Duodenal mucosa (tissue), 2 donors: ENCODE data around the gene TRMT61A.
A peak's percentile ranks its signal among the peaks of the same experiment; 100 is the strongest.

Experiments
- H3K27ac ChIP-seq: one replicate; pipeline ENCODE4 v1.7.0; 2013; ENCODE audit warnings: low read depth, low read length
- H3K27me3 ChIP-seq, 2 donors: one replicate each; pipeline ENCODE4 v1.7.0; 2013; ENCODE audit warnings: low read length in 2 of 2, control low read depth in 1 of 2; ENCODE audit not compliant: insufficient read depth in 2 of 2, control insufficient read depth in 1 of 2
- H3K36me3 ChIP-seq, 2 donors: one replicate each; pipeline ENCODE4 v1.7.0; 2013; ENCODE audit warnings: low read length in 2 of 2, control low read depth in 1 of 2; ENCODE audit not compliant: insufficient read depth in 2 of 2, control insufficient read depth in 1 of 2
- H3K4me1 ChIP-seq, 2 donors: one replicate each; pipeline ENCODE4 v1.7.0; 2013; ENCODE audit warnings: low read length in 2 of 2, control low read depth in 1 of 2; ENCODE audit not compliant: insufficient read depth in 2 of 2, control insufficient read depth in 1 of 2
- H3K4me3 ChIP-seq, 2 donors: one replicate each; pipeline ENCODE4 v1.7.0; 2013; ENCODE audit warnings: low read length in 2 of 2, low read depth in 1 of 2
- H3K9ac ChIP-seq, 2 donors: one replicate each; pipeline ENCODE4 v1.7.0; 2013; ENCODE audit warnings: low read length in 2 of 2, low read depth in 1 of 2
- H3K9me3 ChIP-seq, 2 donors: one replicate each; pipeline ENCODE4 v1.7.0; 2013; ENCODE audit warnings: low read length in 2 of 2, control low read depth in 1 of 2; ENCODE audit not compliant: control insufficient read depth in 1 of 2

The TRMT61A gene

DNA sequence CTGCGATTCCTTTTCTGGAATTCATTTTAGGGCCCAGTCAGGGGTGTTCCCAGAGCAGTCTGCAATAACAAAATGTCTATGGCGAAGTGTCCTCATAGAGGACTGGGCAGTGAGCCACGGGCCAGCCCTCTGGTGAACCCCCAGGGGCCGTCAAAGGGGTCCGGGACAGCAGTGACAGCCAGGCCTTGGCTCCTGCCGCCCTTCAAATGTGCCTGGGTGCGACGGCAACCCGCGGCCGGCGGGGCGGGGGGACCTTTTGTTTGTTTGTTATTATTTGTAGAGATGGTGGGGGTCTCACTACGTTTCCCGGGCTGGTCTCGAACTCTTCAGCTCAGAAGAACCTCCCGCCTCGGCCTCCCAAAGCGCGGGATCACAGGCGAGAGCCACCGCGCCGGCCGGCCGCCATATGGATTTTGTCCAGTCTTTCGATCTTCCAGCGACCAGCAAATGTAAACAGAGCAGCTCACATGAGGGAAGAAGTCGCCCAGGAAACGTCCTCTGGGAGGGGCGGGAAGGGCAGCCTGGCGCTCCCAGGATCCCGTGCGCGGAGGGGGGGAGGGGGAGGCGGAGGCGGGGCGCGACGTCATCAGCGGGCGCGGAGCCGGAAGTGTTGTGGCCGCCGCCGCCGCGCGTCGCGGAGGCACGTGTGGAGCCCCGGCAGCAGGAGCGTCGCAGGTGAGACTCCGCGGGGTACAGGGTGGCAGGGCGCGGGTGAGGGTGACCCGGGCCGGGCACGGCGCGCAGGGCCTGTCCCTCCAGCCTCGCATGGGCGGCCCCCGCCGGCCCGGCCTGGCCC, at the start of gene TRMT61A:
TRMT61A (plus strand) TSS at position 610 of the 796 bp plus-strand sequence. CDS start 783 bp downstream, outside the sequence.
- H3K4me3 ChIP-seq, result peak within 1 kb of the TSS; percentile 93 to 96

DNA sequence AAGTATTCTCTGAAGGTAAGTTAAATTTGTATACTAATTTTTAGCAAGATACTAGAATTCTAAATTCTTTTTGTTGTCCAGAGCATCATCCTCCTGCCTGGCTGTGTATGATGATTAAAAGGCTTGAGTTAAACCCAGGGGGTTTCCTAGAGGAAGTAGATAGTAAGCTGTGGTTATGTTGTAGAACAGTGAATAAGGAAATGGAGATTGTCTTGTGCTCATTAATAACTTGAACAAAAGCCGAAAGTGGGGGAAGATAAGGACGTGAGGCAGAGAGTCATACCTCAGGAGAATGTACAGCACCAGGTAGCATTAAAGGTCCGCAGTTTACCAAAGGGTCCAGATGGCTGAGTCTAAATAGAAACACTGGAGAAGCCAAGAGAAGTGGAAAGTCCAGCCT, 48.4 kb upstream of the TRMT61A start:
- no peak overlapping the region for H3K9ac ChIP-seq
- peaks cover 13 to 54% of the 10 kb centered on the region in 2 donors for H3K36me3 ChIP-seq
- peaks cover 12 to 14% of the 10 kb centered on the region in 2 donors for H3K4me1 ChIP-seq
- no peaks in the 10 kb centered on the region for H3K27me3 ChIP-seq
- H3K27ac ChIP-seq, result no peak overlapping the region
- H3K9me3 ChIP-seq, result no peaks in the 10 kb centered on the region
- no peak overlapping the region for H3K4me3 ChIP-seq

More for the DNA sequence above, at the start of gene TRMT61A:
- H3K9ac ChIP-seq, result peak within 1 kb of the TSS; percentile 74 to 94
- H3K27ac ChIP-seq, result peak within 1 kb of the TSS; percentile 79
- H3K9me3 ChIP-seq, result no peaks in the 10 kb centered on the region
- H3K36me3 ChIP-seq, result peaks cover 0 to 12% of the 10 kb centered on the region in 2 donors
- H3K27me3 ChIP-seq, result no peaks in the 10 kb centered on the region
- H3K4me1 ChIP-seq, result peaks cover 39% of the 10 kb centered on the region in 2 donors

DNA sequence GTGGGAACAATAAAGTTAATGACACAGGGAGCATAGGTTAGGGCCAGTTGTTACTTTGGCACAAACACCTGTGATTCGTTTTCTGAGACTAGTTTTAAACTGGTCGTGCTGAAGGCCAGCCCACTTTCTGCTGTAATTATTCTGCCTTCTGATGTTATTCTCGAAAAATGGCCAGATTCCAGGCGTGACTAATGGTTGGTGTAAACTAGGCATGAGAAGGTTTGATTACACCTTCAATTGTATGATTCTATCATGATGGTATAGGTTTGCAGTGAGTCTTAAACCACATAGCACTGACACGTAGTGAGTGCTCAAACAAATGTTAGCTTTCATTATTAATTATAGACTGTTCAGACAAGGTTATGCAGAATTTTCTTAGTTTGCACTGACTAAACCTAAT, 45.4 kb upstream of the TRMT61A start:
- Histone ChIP-seq H3K27ac (no peak overlapping the region), H3K4me3 (no peak overlapping the region), H3K27me3 (no peaks in the 10 kb centered on the region), H3K9me3 (no peaks in the 10 kb centered on the region), H3K9ac (peak overlapping the region in 1 of 2 donors; percentile 10), H3K36me3 (peaks cover 12 to 42% of the 10 kb centered on the region in 2 donors), H3K4me1 (peaks cover 12 to 14% of the 10 kb centered on the region in 2 donors)

DNA sequence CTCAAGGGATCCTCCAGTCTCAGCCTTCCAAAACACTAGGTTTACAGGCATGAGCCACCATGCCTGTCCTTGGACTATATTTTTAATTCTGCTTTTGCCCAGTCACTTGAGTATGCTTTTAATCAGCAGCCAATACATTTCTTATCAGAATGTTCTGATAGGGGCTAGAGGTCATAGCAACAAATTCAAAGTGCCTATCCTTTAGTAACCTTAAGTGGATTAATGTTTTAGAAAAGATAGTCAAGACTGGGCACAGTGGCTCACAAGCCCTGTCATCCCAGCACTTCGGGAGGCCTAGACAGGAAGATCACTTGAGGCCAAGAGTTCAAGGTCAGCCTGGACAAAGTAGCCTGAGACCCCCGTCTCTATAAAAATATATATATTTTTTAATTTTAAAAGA, 43.5 kb upstream of the TRMT61A start:
- H3K9me3 ChIP-seq, result no peaks in the 10 kb centered on the region
- peaks cover 8 to 44% of the 10 kb centered on the region in 2 donors for H3K36me3 ChIP-seq
- no peak overlapping the region for H3K9ac ChIP-seq
- H3K27me3 ChIP-seq, result no peaks in the 10 kb centered on the region
- H3K27ac ChIP-seq, result no peak overlapping the region
- H3K4me3 ChIP-seq, result no peak overlapping the region
- H3K4me1 ChIP-seq, result peaks cover 9 to 14% of the 10 kb centered on the region in 2 donors

DNA sequence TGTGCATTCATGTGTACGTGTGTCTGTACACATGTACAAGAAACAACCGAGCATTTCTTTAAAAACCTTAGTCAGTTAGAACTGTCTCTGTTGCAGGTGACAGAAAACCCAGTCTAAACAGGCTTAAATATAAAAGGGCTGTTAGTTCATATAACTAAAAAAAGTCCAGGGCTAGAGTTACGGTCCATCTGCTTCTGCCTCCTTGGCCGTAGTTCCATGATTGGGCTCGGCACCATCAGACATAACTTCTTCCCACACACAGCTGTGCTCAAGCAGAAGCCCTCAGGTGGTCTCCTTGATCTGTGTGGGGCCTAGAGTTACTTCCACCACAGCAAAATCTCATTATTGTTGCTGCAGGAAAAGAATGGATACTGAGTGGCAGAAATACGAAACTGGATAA, 40.9 kb upstream of the TRMT61A start:
- Histone ChIP-seq H3K4me3 (no peak overlapping the region), H3K27me3 (no peaks in the 10 kb centered on the region), H3K9me3 (no peaks in the 10 kb centered on the region), H3K4me1 (peaks cover 8 to 9% of the 10 kb centered on the region in 2 donors), H3K9ac (no peak overlapping the region), H3K36me3 (peaks cover 6 to 52% of the 10 kb centered on the region in 2 donors), H3K27ac (no peak overlapping the region)

DNA sequence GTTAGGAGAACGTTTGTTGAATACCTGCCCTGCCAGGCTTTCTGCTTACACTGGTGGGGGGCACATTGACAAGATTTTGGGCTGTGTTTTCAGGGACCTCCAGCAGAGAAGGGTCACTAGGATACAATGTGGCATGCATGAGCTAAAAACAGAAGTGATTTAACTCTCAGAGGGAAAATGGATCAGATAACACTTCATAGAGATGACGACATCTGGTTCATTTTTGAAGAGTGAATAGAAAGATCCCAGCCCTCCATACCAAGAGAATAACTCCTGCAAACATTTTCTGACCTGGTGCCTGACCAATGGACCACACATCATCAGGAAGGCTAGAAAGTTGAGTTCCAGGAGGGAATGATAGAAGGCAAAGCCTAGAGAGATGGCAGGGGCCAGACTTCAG, 40.0 kb upstream of the TRMT61A start:
- Histone ChIP-seq H3K4me1 (peaks cover 4 to 6% of the 10 kb centered on the region in 2 donors), H3K4me3 (no peak overlapping the region), H3K9ac (no peak overlapping the region), H3K27me3 (no peaks in the 10 kb centered on the region), H3K9me3 (no peaks in the 10 kb centered on the region), H3K27ac (no peak overlapping the region), H3K36me3 (peaks cover 6 to 55% of the 10 kb centered on the region in 2 donors)

DNA sequence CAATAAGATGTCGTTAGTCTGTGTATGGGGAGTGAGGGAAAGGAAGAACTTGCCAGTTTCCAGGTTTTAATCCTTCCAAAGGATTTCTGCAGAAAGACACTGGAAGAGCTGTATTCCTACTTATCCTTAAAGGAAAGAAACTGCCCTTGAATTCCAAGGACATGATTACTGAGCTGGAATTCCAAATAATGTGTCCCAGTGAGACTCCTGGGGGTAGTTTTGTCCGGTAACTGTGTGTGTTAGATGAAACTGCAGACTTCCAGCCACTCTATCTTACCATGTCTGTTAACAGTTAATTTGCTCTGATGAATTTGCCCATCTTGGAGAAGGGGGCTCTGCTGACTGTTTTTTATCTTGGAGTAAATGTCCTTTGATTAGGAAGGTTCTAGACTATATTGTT, 39.4 kb upstream of the TRMT61A start:
- no peak overlapping the region for H3K27ac ChIP-seq
- H3K4me1 ChIP-seq, result no peaks in the 10 kb centered on the region
- H3K27me3 ChIP-seq, result no peaks in the 10 kb centered on the region
- peaks cover 6 to 58% of the 10 kb centered on the region in 2 donors for H3K36me3 ChIP-seq
- H3K9me3 ChIP-seq, result no peaks in the 10 kb centered on the region
- no peak overlapping the region for H3K4me3 ChIP-seq
- H3K9ac ChIP-seq, result no peak overlapping the region

DNA sequence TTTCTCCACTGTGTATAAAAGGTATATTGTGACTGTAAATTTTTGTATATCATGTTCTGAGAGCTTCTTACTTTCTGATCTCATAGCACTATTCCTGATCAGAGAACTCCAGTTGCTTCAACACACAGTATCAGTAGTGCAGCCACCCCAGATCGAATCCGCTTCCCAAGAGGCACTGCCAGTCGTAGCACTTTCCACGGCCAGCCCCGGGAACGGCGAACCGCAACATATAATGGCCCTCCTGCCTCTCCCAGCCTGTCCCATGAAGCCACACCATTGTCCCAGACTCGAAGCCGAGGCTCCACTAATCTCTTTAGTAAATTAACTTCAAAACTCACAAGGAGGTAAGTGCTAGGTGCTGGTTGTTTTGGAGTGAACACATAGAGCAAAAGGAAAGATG, 37.3 kb upstream of the TRMT61A start:
- Histone ChIP-seq H3K4me3 (no peak overlapping the region), H3K27ac (no peak overlapping the region), H3K36me3 (peaks cover 17 to 74% of the 10 kb centered on the region in 2 donors), H3K27me3 (no peaks in the 10 kb centered on the region), H3K4me1 (no peaks in the 10 kb centered on the region), H3K9ac (no peak overlapping the region), H3K9me3 (no peaks in the 10 kb centered on the region)

DNA sequence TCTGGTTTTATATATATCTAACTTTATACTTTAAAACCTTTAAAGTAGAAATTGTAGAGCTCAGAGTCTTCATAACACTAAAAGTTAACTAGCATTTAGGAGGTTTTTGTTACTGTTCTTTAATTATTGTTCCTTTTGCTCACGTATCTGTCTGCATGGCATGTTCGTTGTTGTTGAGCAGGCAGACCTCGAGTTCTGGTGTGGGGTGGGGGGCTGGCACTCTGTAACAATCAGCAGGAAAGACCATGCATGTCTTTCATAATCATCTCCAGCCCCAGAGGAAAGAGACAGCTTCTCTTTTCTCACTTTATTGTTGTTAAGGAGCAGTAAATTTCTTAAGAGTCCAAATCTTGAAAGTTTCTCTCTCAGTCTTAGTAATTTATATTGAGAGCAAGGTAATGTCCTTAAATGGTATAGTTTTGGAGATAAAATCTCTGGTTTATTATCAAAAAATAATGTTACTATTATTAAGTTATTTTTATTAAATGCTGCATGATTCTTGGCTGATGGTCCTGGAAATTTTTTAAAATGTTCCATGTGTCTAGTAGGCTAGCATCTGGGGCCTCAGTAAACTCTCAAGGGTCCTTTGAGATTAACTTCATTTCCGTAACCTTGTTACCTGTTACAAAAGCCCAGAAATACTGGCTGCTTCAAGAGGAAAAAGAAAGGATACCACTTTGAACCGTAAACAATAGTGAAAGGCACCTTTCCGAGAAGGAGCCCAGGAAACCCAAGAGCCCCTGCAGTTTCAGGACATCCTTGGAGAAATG, 36.7 kb upstream of the TRMT61A start:
- no peak overlapping the region for H3K4me3 ChIP-seq
- H3K4me1 ChIP-seq, result no peaks in the 10 kb centered on the region
- no peak overlapping the region for H3K9ac ChIP-seq
- no peaks in the 10 kb centered on the region for H3K9me3 ChIP-seq
- peaks cover 16 to 75% of the 10 kb centered on the region in 2 donors for H3K36me3 ChIP-seq
- no peaks in the 10 kb centered on the region for H3K27me3 ChIP-seq
- H3K27ac ChIP-seq, result no peak overlapping the region

DNA sequence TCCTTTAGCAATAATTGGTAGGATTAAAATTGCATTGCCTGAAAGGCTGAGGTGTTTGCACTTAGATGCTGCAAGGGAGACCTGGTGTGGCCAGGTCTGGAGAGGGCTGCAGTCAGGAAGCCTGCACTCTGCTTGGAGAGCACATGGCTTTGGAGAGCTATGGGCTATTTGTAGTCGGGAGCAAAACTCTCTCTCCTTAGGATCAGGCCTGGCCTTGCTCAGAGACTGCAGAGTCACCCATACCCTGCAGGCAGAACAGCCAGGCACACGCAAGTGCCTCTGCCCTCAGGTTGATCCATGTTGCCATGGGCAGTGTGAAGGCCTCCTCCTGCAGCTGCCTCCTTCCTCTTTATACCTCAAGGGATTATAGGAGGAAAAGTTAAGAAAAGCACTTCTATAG, 33.1 kb upstream of the TRMT61A start:
- Histone ChIP-seq H3K27me3 (no peaks in the 10 kb centered on the region), H3K9ac (no peak overlapping the region), H3K4me1 (no peaks in the 10 kb centered on the region), H3K27ac (no peak overlapping the region), H3K36me3 (peaks cover 16 to 61% of the 10 kb centered on the region in 2 donors), H3K4me3 (no peak overlapping the region), H3K9me3 (no peaks in the 10 kb centered on the region)
